ENCODE measurements around the gene FBXO17.

Gene FBXO17

GRCh38 chr19:38891771-38892170, 83.8 kb downstream of the FBXO17 start:
- no peak for DNase-seq (ENCODE audit: low spot score)
